Activated T-helper 17 cell treated with anti-CD3 and anti-CD28 coated beads, Interleukin-2, amount 50 U/mL, for 72 hours (primary cell): ENCODE data around the gene ROPN1. TPM values are rescaled to one million over a fixed set of nuclear protein-coding genes. Genes with fewer than 3 reads are reported as not detected.
A peak's percentile ranks its signal among the peaks of the same experiment; 100 is the strongest.
"Not testable (repeated sequence)": the region's sequence is repeated elsewhere in the genome, so short reads cannot be mapped to it uniquely, and the experiment has no call there.

Source experiments
- ATAC-seq: fragments of 150-1000 bp; cut with Tn5 transposase; replicated peaks from 2 replicates; pipeline ENCODE4 v1.10.0; 2021; ENCODE audit warnings: mild to moderate bottlenecking, moderate library complexity
- H3K27ac Mint-ChIP-seq: one replicate; pipeline ENCODE4 v1.8.0; 2022; ENCODE audit warnings: mixed read lengths
- H3K27me3 Mint-ChIP-seq: one replicate; pipeline ENCODE4 v1.8.0; 2022; ENCODE audit warnings: mixed read lengths
- H3K36me3 Mint-ChIP-seq: one replicate; pipeline ENCODE4 v1.8.0; 2022; ENCODE audit warnings: low read depth, mild to moderate bottlenecking, mixed read lengths
- H3K4me1 Mint-ChIP-seq: one replicate; pipeline ENCODE4 v1.8.0; 2022; ENCODE audit warnings: mixed read lengths
- H3K4me3 Mint-ChIP-seq: one replicate; pipeline ENCODE4 v1.8.0; 2022; ENCODE audit warnings: mild to moderate bottlenecking, mixed read lengths
- H3K9me3 Mint-ChIP-seq: one replicate; pipeline ENCODE4 v1.8.0; 2022; ENCODE audit warnings: mixed read lengths
- total RNA-seq, 2 donors: library from RNA; stranded (reverse); gene quantifications; one replicate each; pipeline ENCODE4 v1.2.3, GENCODE V29; 2022

The ROPN1 gene
- total RNA-seq, 2 donors from 2014 or later, result not detected

DNA sequence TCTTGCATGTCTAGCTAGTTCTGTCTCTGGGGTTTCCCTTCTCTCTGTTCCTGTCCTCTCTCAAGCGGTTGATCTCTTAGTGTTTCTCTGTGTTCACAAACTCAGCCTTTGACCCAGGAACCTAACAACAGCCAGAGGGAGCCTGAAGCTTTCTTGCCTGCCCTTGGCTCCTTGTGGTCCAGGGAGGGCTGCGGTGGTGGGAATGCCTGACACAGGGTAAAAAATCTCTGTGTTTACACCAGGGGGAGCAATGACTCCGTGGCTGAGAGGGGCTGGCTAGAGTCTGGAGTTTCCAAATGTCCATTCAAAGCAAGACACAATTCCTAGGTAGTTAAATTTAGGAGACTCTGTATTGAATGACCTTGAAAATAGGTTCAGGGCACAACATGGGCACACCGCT lies 24.6 kb upstream of the ROPN1 start:
- H3K27me3 Mint-ChIP-seq, result peaks cover 36% of the 10 kb centered on the region
- H3K27ac Mint-ChIP-seq, H3K4me1 Mint-ChIP-seq, H3K9me3 Mint-ChIP-seq, ATAC-seq, H3K36me3 Mint-ChIP-seq, H3K4me3 Mint-ChIP-seq: not testable (repeated sequence)

DNA sequence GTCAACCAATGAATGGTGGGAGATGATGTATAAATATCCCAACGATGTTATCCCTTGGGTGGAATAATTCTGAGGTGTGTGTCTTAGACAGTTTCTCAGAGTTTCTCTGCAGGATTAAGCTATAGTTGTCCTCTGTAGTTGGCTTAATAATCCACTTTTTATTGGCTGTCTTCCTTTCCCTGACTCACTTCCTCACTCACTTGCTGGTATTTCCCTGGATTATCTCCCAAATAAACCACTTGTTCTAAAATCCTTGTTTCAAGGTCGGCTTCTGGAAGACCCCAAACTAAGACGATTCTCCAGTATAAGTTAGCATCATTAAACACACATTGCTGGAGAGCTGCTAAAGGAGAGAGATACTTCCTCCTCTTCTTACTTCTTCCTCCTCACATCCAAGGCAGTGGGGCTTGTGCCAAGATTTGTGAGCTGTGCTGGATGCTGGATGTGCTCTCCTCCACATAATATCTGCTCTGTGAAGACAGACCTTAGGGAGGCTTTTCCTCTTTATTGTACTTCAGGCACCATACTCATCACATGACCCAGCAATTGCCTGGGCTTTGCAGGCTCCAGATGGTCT lies 22.5 kb upstream of the ROPN1 start:
- no peaks in the 10 kb centered on the region for H3K9me3 Mint-ChIP-seq
- peaks cover 34% of the 10 kb centered on the region for H3K27me3 Mint-ChIP-seq
- H3K27ac Mint-ChIP-seq, result no peak overlapping the region
- no peak overlapping the region for H3K4me3 Mint-ChIP-seq
- no peak for ATAC-seq
- H3K36me3 Mint-ChIP-seq, result no peaks in the 10 kb centered on the region
- H3K4me1 Mint-ChIP-seq, result no peaks in the 10 kb centered on the region

DNA sequence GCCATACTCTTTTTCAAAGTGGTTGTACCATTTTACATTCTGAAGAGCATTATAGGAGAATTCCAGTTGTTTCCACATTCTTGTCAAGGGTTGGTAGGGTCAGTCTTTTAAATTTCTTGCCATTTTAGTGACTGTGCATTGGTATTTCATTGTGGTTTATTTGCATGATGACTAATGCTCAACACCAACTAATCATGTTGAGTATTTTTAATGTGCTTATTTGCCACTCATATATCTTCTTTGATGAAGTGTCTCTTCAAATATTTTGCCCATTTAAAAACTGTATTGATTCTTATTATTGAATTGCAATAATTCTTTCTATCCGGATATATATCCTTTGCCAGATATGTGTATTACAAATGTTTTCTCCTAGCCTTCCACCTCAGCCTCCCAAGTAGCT lies 16.4 kb upstream of the ROPN1 start:
- ATAC-seq, H3K4me1 Mint-ChIP-seq, H3K36me3 Mint-ChIP-seq, H3K9me3 Mint-ChIP-seq, H3K4me3 Mint-ChIP-seq, H3K27ac Mint-ChIP-seq: not testable (repeated sequence)
- H3K27me3 Mint-ChIP-seq, result peaks cover 45% of the 10 kb centered on the region

DNA sequence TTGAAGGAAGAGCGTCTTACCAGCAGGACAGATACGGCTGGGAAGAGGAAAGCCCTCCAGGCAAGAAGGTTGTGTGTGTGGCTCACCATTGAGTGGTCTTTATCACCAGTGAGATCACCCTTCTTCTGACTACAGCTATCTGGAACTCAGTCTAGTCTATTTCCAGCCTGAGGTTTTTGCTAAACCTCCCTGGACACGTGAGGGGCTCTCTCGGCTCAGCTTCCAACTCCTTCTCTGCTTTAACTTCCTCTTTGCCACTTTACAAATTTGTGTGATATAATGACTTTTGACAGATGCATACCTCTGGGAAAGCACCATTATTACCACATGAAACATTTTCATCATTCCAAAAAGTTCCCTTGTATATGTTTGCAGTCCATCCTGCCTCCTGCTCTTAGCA lies 15.3 kb upstream of the ROPN1 start:
- no peaks in the 10 kb centered on the region for H3K36me3 Mint-ChIP-seq
- H3K4me1 Mint-ChIP-seq, result no peaks in the 10 kb centered on the region
- H3K27me3 Mint-ChIP-seq, result peaks cover 48% of the 10 kb centered on the region
- H3K4me3 Mint-ChIP-seq, result no peak overlapping the region
- no peak overlapping the region for H3K27ac Mint-ChIP-seq
- no peaks in the 10 kb centered on the region for H3K9me3 Mint-ChIP-seq
- ATAC-seq, result no peak

DNA sequence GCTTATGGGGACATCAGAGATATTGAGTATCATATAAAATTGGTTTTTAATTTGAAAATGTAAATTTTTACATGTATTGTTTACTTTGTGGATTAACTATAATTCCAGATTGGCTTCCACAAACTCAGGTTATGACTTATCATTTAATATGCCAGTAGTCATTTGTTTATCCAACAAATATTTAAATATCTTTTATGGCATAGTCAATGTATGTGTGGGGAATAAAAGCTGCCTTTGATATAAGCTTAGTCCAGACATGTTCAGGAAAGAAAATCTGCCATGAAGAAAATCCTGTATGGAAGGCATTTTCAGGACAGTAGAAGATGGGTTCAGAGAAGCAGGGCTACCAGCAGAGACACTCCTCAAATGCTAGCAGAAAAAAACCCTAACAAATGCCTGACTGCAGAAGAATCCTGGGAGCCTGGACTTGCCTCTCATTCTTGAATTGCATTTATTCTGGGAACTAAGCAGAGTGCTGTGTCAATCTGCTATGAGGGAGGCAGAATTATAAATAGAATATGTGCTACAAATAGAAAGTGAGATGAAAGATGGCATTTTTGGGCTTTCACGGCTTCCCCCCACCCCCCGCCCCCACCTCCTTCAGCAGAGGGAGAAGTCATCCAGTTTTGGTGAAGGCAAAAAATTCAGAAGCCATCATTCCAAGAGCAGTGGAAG lies 10.6 kb upstream of the ROPN1 start:
- not testable (repeated sequence) for ATAC-seq, H3K9me3 Mint-ChIP-seq, H3K4me3 Mint-ChIP-seq, H3K27ac Mint-ChIP-seq, H3K36me3 Mint-ChIP-seq, H3K4me1 Mint-ChIP-seq
- peaks cover 51% of the 10 kb centered on the region for H3K27me3 Mint-ChIP-seq

DNA sequence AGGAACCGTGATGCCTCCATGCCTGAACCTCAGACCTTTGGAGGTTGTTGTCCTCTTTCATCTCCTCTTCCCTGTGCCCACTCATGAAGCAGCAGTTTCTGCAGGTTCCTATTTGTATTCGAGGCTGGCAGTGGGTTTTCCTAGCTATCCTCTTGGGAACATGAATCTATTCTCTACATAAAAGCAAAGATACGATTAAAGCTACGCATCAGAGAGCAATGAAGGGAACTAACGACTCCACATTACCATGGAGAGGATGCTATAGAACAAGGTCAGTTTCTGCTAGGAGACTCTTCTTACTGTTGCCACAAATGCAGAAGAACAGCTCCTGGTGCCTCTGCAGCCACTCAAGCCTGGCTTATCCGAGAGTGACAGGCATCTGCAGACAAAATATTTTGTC lies 9.4 kb upstream of the ROPN1 start:
- H3K27ac Mint-ChIP-seq, ATAC-seq, H3K9me3 Mint-ChIP-seq, H3K4me1 Mint-ChIP-seq, H3K36me3 Mint-ChIP-seq, H3K4me3 Mint-ChIP-seq: not testable (repeated sequence)
- peaks cover 39% of the 10 kb centered on the region for H3K27me3 Mint-ChIP-seq

DNA sequence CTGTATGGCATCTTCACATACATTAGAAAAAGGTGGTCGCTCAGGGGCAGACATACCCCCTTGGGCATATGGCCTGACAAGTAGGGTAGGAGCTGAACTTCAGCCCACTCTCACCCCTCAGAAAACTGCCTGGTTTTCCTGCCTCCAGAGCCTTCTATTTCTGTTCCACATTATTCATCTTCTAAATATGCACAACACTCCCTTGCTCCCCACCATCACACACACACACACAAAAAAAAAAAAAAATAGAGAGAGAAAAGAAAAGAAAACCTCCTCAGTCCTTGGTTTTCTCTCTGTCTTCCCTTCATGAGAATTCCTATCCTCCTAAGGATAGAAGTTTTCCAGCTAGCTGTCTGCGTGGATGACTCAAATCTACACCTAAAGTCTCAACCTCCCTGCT lies 5.6 kb upstream of the ROPN1 start:
- Mint-ChIP-seq H3K27ac (no peak overlapping the region), H3K27me3 (peaks cover 22% of the 10 kb centered on the region), H3K9me3 (no peaks in the 10 kb centered on the region), H3K36me3 (no peaks in the 10 kb centered on the region), H3K4me3 (no peak overlapping the region), H3K4me1 (no peaks in the 10 kb centered on the region)
- ATAC-seq, result no peak

DNA sequence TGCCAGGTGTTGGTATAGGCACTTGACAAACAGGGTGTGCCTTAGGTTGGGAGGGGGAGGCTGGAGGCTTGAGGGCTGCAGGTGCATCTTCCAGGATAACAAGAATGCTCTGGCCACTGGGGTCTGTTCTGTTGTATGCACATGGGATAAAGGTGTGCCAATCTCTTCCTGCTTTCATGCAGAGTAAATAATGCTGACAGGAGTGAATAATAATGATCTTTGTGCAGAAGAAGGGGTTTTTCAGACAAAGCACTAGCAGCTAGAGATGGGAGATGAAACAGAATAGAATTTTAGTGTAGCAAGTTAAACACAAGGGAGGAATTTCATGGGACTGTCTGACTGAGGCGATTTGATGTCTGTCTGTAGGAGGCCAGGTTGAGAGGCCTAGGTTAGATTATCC lies 1.9 kb upstream of the ROPN1 start:
- Mint-ChIP-seq H3K36me3 (no peaks in the 10 kb centered on the region), H3K27me3 (peaks cover 30% of the 10 kb centered on the region), H3K4me1 (no peaks in the 10 kb centered on the region), H3K27ac (no peak overlapping the region), H3K9me3 (no peaks in the 10 kb centered on the region), H3K4me3 (no peak overlapping the region)
- ATAC-seq, result no peak

DNA sequence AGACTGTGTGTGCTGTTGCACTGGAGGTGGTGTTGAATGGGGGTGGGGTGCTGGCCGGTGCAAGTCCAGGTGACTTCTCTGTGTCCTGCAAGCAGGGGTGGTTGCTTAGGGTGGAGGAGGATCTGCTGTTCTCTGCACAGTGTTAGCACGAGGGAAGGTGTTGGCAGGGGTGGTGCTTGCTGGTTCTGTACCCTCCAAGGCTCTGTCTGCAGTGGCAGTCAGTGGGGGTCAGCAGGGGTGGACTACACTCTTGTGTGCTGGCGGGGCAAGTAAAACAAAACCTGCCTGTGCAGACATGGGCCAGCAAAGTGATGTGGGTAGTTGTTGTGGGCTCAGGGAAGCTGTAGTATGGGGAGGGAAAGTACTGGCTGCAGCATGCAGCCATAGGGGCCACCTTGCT lies 5.5 kb downstream of the ROPN1 start:
- H3K27ac Mint-ChIP-seq, result no peak overlapping the region
- H3K4me3 Mint-ChIP-seq, result no peak overlapping the region
- H3K36me3 Mint-ChIP-seq, result no peaks in the 10 kb centered on the region
- no peak for ATAC-seq
- no peaks in the 10 kb centered on the region for H3K9me3 Mint-ChIP-seq
- H3K27me3 Mint-ChIP-seq, result peaks cover 58% of the 10 kb centered on the region
- no peaks in the 10 kb centered on the region for H3K4me1 Mint-ChIP-seq

DNA sequence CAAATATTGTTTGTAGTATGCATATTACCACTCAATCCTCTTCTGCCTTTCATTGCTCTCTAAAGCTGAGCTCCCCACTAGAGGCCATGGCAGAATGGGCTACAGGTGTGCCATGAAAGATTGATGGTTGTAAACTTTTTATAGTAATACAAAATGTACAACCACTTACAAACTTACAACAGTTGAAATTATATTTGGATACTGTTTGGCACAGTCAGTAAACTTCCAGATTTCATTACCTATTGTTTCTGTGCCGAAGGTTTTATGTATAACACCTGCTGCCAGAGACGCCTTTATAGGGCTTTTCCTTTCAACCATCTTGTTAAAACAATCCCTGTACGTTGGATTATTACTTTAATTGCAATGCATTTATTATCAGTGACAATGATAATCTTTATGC lies 7.0 kb downstream of the ROPN1 start:
- Mint-ChIP-seq H3K9me3 (no peaks in the 10 kb centered on the region), H3K27me3 (peaks cover 54% of the 10 kb centered on the region), H3K27ac (no peak overlapping the region), H3K4me1 (no peaks in the 10 kb centered on the region), H3K36me3 (no peaks in the 10 kb centered on the region), H3K4me3 (no peak overlapping the region)
- ATAC-seq, result no peak

DNA sequence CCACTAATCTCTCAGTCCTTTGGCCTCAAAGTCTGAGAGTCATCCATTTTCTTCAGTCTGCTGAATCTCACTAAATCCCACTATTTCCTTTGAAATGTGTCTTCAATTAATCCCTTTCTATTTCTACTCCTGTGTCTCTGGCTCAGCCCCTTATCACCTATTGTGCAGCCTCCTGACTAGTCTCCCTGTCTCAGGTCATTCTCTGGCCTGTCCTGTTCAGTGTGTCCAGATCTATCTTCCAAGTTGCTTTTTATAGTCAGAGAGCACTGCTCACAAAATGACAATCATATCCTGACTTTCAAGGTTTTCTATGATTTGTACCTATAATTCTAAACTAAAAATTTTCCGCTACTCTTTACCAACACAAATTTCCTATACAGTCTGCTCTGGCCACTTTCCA lies 7.6 kb downstream of the ROPN1 start:
- H3K27ac Mint-ChIP-seq, result no peak overlapping the region
- no peak for ATAC-seq
- no peaks in the 10 kb centered on the region for H3K36me3 Mint-ChIP-seq
- no peaks in the 10 kb centered on the region for H3K4me1 Mint-ChIP-seq
- H3K27me3 Mint-ChIP-seq, result peaks cover 48% of the 10 kb centered on the region
- H3K4me3 Mint-ChIP-seq, result no peak overlapping the region
- no peaks in the 10 kb centered on the region for H3K9me3 Mint-ChIP-seq

DNA sequence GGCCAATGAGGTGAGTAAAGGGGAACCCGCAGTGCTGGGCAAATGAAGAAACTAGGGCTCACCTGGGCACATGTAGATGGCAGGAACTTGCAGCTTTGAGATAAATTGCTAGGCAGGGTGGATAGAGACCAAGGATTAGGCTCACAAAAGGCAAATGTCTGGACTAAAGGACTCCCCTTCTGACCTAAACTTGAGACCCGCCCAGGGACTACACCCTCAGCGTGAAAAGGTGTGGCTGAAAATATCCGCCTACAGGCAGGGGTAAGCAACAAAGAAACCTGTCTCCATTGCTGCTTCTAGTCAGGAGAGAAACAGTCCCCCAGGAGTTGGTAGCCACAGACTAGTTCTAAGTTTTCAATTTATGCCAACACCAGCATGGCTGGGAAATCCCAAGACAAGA lies 10.6 kb downstream of the ROPN1 start:
- H3K36me3 Mint-ChIP-seq, H3K4me3 Mint-ChIP-seq, H3K27ac Mint-ChIP-seq, H3K4me1 Mint-ChIP-seq, H3K9me3 Mint-ChIP-seq, ATAC-seq: not testable (repeated sequence)
- peaks cover 33% of the 10 kb centered on the region for H3K27me3 Mint-ChIP-seq

DNA sequence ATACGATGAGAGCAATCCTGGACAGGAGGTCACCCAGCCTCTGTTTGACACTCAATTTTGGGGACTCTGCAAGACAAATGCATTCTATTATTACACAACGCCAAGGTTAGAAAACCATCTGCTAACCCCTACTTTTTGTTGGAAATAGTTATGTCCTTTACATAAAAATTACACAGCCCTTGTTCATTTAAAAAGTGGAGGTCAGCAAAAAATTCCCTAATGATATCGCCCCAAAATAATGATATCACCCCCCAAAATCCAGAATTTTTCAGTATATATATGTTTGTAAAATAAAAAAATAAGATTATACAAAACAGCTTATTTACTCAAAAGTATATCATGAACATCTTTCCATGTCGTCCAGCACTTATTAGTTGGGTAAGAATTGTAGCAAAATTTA lies 11.4 kb downstream of the ROPN1 start:
- H3K4me1 Mint-ChIP-seq, result no peaks in the 10 kb centered on the region
- no peak overlapping the region for H3K4me3 Mint-ChIP-seq
- no peak overlapping the region for H3K27ac Mint-ChIP-seq
- H3K27me3 Mint-ChIP-seq, result peaks cover 32% of the 10 kb centered on the region
- no peaks in the 10 kb centered on the region for H3K36me3 Mint-ChIP-seq
- no peaks in the 10 kb centered on the region for H3K9me3 Mint-ChIP-seq
- ATAC-seq, result no peak

DNA sequence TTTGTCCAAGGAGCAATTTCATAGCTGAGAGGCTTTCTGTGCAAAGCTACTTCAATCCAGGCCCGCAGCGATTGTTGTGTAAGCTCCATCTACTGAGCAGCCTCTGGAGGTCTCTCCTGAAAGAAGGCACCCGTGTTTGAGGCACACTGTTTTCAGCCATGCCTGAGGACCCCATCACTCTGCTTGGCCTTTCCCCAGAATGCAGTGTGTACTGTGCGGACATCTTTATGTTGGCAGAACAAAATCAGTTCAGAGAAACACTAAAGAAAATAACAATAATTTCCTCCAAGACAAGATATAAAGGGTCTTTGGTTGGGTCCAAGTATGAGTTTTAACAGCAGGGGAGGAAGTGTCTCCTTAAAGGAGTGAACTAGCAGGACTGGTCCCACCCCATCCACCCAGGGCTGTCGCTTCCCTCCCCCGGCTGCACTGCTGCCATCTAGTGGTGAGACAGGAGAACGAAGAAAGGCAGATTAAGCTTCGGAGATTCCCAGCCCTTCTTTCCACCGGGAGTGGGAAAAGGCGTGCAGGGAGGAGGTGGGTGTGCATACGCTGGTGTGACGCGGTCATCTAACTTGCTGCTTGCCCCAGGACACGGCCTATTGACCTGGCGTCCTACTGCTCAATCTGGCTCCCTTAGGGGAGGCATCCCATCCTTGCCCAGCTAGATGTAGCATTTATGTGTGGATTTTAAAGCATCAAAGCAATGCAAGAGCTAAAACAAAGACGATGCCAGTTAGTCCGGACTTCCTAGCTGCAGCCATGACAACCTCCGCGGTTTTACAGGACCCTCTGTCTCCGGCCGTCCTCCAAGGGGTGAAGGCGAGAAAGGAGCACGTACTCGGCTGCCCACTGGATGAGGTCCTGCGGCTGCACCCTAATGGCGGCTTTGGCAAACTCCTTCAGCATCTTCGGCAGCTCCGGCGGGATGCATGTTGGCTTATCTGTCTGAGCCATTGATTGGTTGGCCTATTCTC lies 12.1 kb downstream of the ROPN1 start:
- H3K9me3 Mint-ChIP-seq, H3K4me1 Mint-ChIP-seq, H3K36me3 Mint-ChIP-seq, H3K27ac Mint-ChIP-seq, H3K4me3 Mint-ChIP-seq: not testable (repeated sequence)
- peaks cover 32% of the 10 kb centered on the region for H3K27me3 Mint-ChIP-seq
- peak; percentile 72 for ATAC-seq

DNA sequence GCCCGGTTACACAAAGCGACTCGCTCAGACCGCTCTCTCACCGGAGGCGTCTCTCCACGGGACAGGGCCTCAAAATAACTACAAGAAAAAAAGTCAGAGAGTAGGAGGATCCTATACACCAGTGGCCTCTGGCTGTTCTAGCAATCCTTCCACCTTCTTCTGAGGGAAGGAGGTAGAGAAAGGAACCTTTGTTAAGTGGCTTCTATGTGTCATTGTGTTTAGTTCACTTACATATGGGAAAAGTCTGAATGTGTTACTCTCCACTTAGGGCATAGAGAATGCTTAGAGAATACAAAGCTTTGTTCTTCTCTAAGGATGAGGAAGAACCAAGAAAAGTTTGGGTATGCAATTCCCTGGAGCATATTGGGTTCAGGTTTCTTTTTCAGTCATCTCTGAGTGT lies 15.0 kb downstream of the ROPN1 start:
- peaks cover 28% of the 10 kb centered on the region for H3K27me3 Mint-ChIP-seq
- H3K4me3 Mint-ChIP-seq, H3K36me3 Mint-ChIP-seq, H3K27ac Mint-ChIP-seq, H3K4me1 Mint-ChIP-seq, H3K9me3 Mint-ChIP-seq, ATAC-seq: not testable (repeated sequence)
